ENCODE measurements around the gene TBC1D16.
A peak's percentile ranks its signal among the peaks of the same experiment; 100 is the strongest.

The TBC1D16 gene

GRCh38 chr17:80028030-80028429 lies 7.6 kb downstream of the TBC1D16 start:
- no peak overlapping the region for H3K4me3 ChIP-seq (ENCODE audit: low read length)
- no peaks in the 10 kb centered on the region for H3K4me1 ChIP-seq (ENCODE audit: control insufficient read depth, insufficient read depth, low read length)
- H3K27ac ChIP-seq (ENCODE audit: low read depth, low read length) = no peak overlapping the region

GRCh38 chr17:80027043-80027435 lies 8.6 kb downstream of the TBC1D16 start:
- Histone ChIP-seq H3K27ac (ENCODE audit: low read depth, low read length) (no peak overlapping the region), H3K27me3 (ENCODE audit: control insufficient read depth, insufficient read depth, low read length) (no peaks in the 10 kb centered on the region), H3K36me3 (ENCODE audit: control insufficient read depth, insufficient read depth, low read length) (no peaks in the 10 kb centered on the region), H3K4me1 (ENCODE audit: control insufficient read depth, insufficient read depth, low read length) (no peaks in the 10 kb centered on the region), H3K4me3 (ENCODE audit: low read length) (no peak overlapping the region), H3K9ac (ENCODE audit: low read length) (no peak overlapping the region)

More at GRCh38 chr17:80028030-80028429, 7.6 kb downstream of the TBC1D16 start:
- no peaks in the 10 kb centered on the region for H3K27me3 ChIP-seq (ENCODE audit: control insufficient read depth, insufficient read depth, low read length)
- no peaks in the 10 kb centered on the region for H3K36me3 ChIP-seq (ENCODE audit: control insufficient read depth, insufficient read depth, low read length)
- no peak overlapping the region for H3K9ac ChIP-seq (ENCODE audit: low read length)

- Histone ChIP-seq H3K9ac (ENCODE audit: low read length) (no peak overlapping the region), H3K27me3 (ENCODE audit: control insufficient read depth, insufficient read depth, low read length) (no peaks in the 10 kb centered on the region), H3K27ac (ENCODE audit: low read depth, low read length) (no peak overlapping the region), H3K36me3 (ENCODE audit: control insufficient read depth, insufficient read depth, low read length) (no peaks in the 10 kb centered on the region), H3K4me3 (ENCODE audit: low read length) (no peak overlapping the region), H3K4me1 (ENCODE audit: control insufficient read depth, insufficient read depth, low read length) (no peaks in the 10 kb centered on the region)
Observed at GRCh38 chr17:80026359-80027042, 9.2 kb downstream of the TBC1D16 start.

GRCh38 chr17:80025796-80026195 lies 9.9 kb downstream of the TBC1D16 start:
- Histone ChIP-seq H3K27ac (ENCODE audit: low read depth, low read length) (no peak overlapping the region), H3K36me3 (ENCODE audit: control insufficient read depth, insufficient read depth, low read length) (no peaks in the 10 kb centered on the region), H3K27me3 (ENCODE audit: control insufficient read depth, insufficient read depth, low read length) (no peaks in the 10 kb centered on the region), H3K4me1 (ENCODE audit: control insufficient read depth, insufficient read depth, low read length) (no peaks in the 10 kb centered on the region), H3K4me3 (ENCODE audit: low read length) (no peak overlapping the region), H3K9ac (ENCODE audit: low read length) (no peak overlapping the region)

GRCh38 chr17:80025140-80025539 lies 10.5 kb downstream of the TBC1D16 start:
- H3K9ac ChIP-seq (ENCODE audit: low read length) = no peak overlapping the region
- no peaks in the 10 kb centered on the region for H3K4me1 ChIP-seq (ENCODE audit: control insufficient read depth, insufficient read depth, low read length)
- H3K27ac ChIP-seq (ENCODE audit: low read depth, low read length) = no peak overlapping the region
- no peaks in the 10 kb centered on the region for H3K36me3 ChIP-seq (ENCODE audit: control insufficient read depth, insufficient read depth, low read length)
- no peak overlapping the region for H3K4me3 ChIP-seq (ENCODE audit: low read length)
- no peaks in the 10 kb centered on the region for H3K27me3 ChIP-seq (ENCODE audit: control insufficient read depth, insufficient read depth, low read length)

- peak overlapping the region; percentile 16 for H3K4me3 ChIP-seq (ENCODE audit: low read length)
- H3K36me3 ChIP-seq (ENCODE audit: control insufficient read depth, insufficient read depth, low read length) = no peaks in the 10 kb centered on the region
- H3K9ac ChIP-seq (ENCODE audit: low read length) = no peak overlapping the region
- H3K27me3 ChIP-seq (ENCODE audit: control insufficient read depth, insufficient read depth, low read length) = no peaks in the 10 kb centered on the region
- H3K4me1 ChIP-seq (ENCODE audit: control insufficient read depth, insufficient read depth, low read length) = no peaks in the 10 kb centered on the region
- no peak overlapping the region for H3K27ac ChIP-seq (ENCODE audit: low read depth, low read length)
Observed at GRCh38 chr17:80024206-80024972, 11.3 kb downstream of the TBC1D16 start.

- peak overlapping the region; percentile 41 for H3K4me3 ChIP-seq (ENCODE audit: low read length)
- no peaks in the 10 kb centered on the region for H3K27me3 ChIP-seq (ENCODE audit: control insufficient read depth, insufficient read depth, low read length)
- no peaks in the 10 kb centered on the region for H3K36me3 ChIP-seq (ENCODE audit: control insufficient read depth, insufficient read depth, low read length)
- H3K4me1 ChIP-seq (ENCODE audit: control insufficient read depth, insufficient read depth, low read length) = no peaks in the 10 kb centered on the region
- H3K27ac ChIP-seq (ENCODE audit: low read depth, low read length) = no peak overlapping the region
- no peak overlapping the region for H3K9ac ChIP-seq (ENCODE audit: low read length)
Observed at GRCh38 chr17:80023481-80024205, 12.0 kb downstream of the TBC1D16 start.

- no peaks in the 10 kb centered on the region for H3K4me1 ChIP-seq (ENCODE audit: control insufficient read depth, insufficient read depth, low read length)
- H3K27ac ChIP-seq (ENCODE audit: low read depth, low read length) = no peak overlapping the region
- H3K27me3 ChIP-seq (ENCODE audit: control insufficient read depth, insufficient read depth, low read length) = no peaks in the 10 kb centered on the region
- no peaks in the 10 kb centered on the region for H3K36me3 ChIP-seq (ENCODE audit: control insufficient read depth, insufficient read depth, low read length)
- no peak overlapping the region for H3K9ac ChIP-seq (ENCODE audit: low read length)
- H3K4me3 ChIP-seq (ENCODE audit: low read length) = no peak overlapping the region
Observed at GRCh38 chr17:80021600-80021999, 14.1 kb downstream of the TBC1D16 start.

- Histone ChIP-seq H3K27ac (ENCODE audit: low read depth, low read length) (no peak overlapping the region), H3K36me3 (ENCODE audit: control insufficient read depth, insufficient read depth, low read length) (no peaks in the 10 kb centered on the region), H3K9ac (ENCODE audit: low read length) (no peak overlapping the region), H3K4me3 (ENCODE audit: low read length) (no peak overlapping the region), H3K27me3 (ENCODE audit: control insufficient read depth, insufficient read depth, low read length) (no peaks in the 10 kb centered on the region), H3K4me1 (ENCODE audit: control insufficient read depth, insufficient read depth, low read length) (no peaks in the 10 kb centered on the region)
Observed at GRCh38 chr17:80018917-80019651, 16.6 kb downstream of the TBC1D16 start.

- Histone ChIP-seq H3K9ac (ENCODE audit: low read length) (no peak overlapping the region), H3K36me3 (ENCODE audit: control insufficient read depth, insufficient read depth, low read length) (no peaks in the 10 kb centered on the region), H3K27me3 (ENCODE audit: control insufficient read depth, insufficient read depth, low read length) (no peaks in the 10 kb centered on the region), H3K4me1 (ENCODE audit: control insufficient read depth, insufficient read depth, low read length) (no peaks in the 10 kb centered on the region), H3K27ac (ENCODE audit: low read depth, low read length) (no peak overlapping the region), H3K4me3 (ENCODE audit: low read length) (no peak overlapping the region)
Observed at GRCh38 chr17:80017226-80018010, 18.3 kb downstream of the TBC1D16 start.

- Histone ChIP-seq H3K4me3 (ENCODE audit: low read length) (no peak overlapping the region), H3K27ac (ENCODE audit: low read depth, low read length) (no peak overlapping the region), H3K36me3 (ENCODE audit: control insufficient read depth, insufficient read depth, low read length) (no peaks in the 10 kb centered on the region), H3K4me1 (ENCODE audit: control insufficient read depth, insufficient read depth, low read length) (no peaks in the 10 kb centered on the region), H3K27me3 (ENCODE audit: control insufficient read depth, insufficient read depth, low read length) (no peaks in the 10 kb centered on the region), H3K9ac (ENCODE audit: low read length) (no peak overlapping the region)
Observed at GRCh38 chr17:80012765-80013741, 22.6 kb downstream of the TBC1D16 start.
